Measurements from ENCODE around the gene GAB1. TPM values are rescaled to one million over a fixed set of nuclear protein-coding genes. Genes with fewer than 3 reads are reported as not detected.

Gene GAB1
- total and polyA plus RNA-seq, 9 donors, result 10.7 to 50.3 (median 32.4) TPM

GRCh38 chr4:143364063-143364462, 27.4 kb downstream of the GAB1 start:
- DNase-seq, result no peak
- TF ChIP-seq EP300 (IDR thresholded peaks at IDR 0.05) (no peak), CTCF (IDR thresholded peaks at IDR 0.05) (no peak)
- no peak overlapping the region for H3K27ac ChIP-seq
- peaks cover 11% of the 10 kb centered on the region for H3K4me1 ChIP-seq (ENCODE audit: insufficient read depth)
- H3K27me3 ChIP-seq, result no peaks in the 10 kb centered on the region
- no peaks in the 10 kb centered on the region for H3K9me3 ChIP-seq
- WGBS, 3 donors, result 85 to 95% (median 91%) methylated on average over 5 of the region's 5 CpGs
- no peaks in the 10 kb centered on the region for H3K36me3 ChIP-seq
- intact Hi-C loops (cut with DNase I), result no loop called here
- H3K4me3 ChIP-seq, result no peak overlapping the region

- DNase-seq, result no peak
- WGBS, 3 donors, result 95 to 96% (median 96%) methylated on average over 5 of the region's 5 CpGs
- TF ChIP-seq EP300 (IDR thresholded peaks at IDR 0.05) (no peak), CTCF (IDR thresholded peaks at IDR 0.05) (no peak), POLR2A (IDR thresholded peaks at IDR 0.05) (no peak)
- Histone ChIP-seq H3K27ac (no peak overlapping the region), H3K9me3 (no peaks in the 10 kb centered on the region), H3K36me3 (no peaks in the 10 kb centered on the region), H3K27me3 (no peaks in the 10 kb centered on the region), H3K4me1 (ENCODE audit: insufficient read depth) (peaks cover 3% of the 10 kb centered on the region), H3K4me3 (no peak overlapping the region)
- intact Hi-C loops (cut with DNase I), result no loop called here
Measured at GRCh38 chr4:143367863-143368262, 31.2 kb downstream of the GAB1 start.

GRCh38 chr4:143369552-143369951, 32.9 kb downstream of the GAB1 start:
- no peaks in the 10 kb centered on the region for H3K27me3 ChIP-seq
- no peaks in the 10 kb centered on the region for H3K9me3 ChIP-seq
- peaks cover 5% of the 10 kb centered on the region for H3K4me1 ChIP-seq (ENCODE audit: insufficient read depth)
- TF ChIP-seq EP300 (IDR thresholded peaks at IDR 0.05) (no peak), CTCF (IDR thresholded peaks at IDR 0.05) (no peak), POLR2A (IDR thresholded peaks at IDR 0.05) (no peak)
- no peak overlapping the region for H3K4me3 ChIP-seq
- 65 to 75% (median 66%) methylated on average over 3 of the region's 3 CpGs for WGBS, 3 donors
- intact Hi-C loops (cut with DNase I), result no loop called here
- no peak for DNase-seq
- no peak overlapping the region for H3K27ac ChIP-seq
- no peaks in the 10 kb centered on the region for H3K36me3 ChIP-seq

- Histone ChIP-seq H3K4me3 (no peak overlapping the region), H3K36me3 (no peaks in the 10 kb centered on the region), H3K9me3 (no peaks in the 10 kb centered on the region), H3K27me3 (no peaks in the 10 kb centered on the region), H3K4me1 (ENCODE audit: insufficient read depth) (peaks cover 7% of the 10 kb centered on the region), H3K27ac (no peak overlapping the region)
- intact Hi-C loops (cut with DNase I), result no loop called here
- no peak for DNase-seq
- TF ChIP-seq CTCF (IDR thresholded peaks at IDR 0.05), result no peak
- no peak for TF ChIP-seq EP300 (IDR thresholded peaks at IDR 0.05)
- no peak for TF ChIP-seq POLR2A (IDR thresholded peaks at IDR 0.05)
- WGBS, 3 donors, result 100% methylated on average over 1 of the region's 1 CpG
Measured at GRCh38 chr4:143372093-143372915, 35.6 kb downstream of the GAB1 start.

All from ovary (tissue), 9 donors.